GM19438 (cell line): ENCODE data around the gene NGDN.
A peak's percentile ranks its signal among the peaks of the same experiment; 100 is the strongest.
"Not testable (repeated sequence)": the region's sequence is repeated elsewhere in the genome, so short reads cannot be mapped to it uniquely, and the experiment has no call there.

Experiments used
- ATAC-seq: cut with Tn5 transposase; IDR thresholded peaks from one replicate; pipeline ENCODE4 v1.9.1; 2021; ENCODE audit warnings: low read depth; ENCODE audit not compliant: unreplicated experiment

NGDN gene, protein sequence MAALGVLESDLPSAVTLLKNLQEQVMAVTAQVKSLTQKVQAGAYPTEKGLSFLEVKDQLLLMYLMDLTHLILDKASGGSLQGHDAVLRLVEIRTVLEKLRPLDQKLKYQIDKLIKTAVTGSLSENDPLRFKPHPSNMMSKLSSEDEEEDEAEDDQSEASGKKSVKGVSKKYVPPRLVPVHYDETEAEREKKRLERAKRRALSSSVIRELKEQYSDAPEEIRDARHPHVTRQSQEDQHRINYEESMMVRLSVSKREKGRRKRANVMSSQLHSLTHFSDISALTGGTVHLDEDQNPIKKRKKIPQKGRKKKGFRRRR

DNA sequence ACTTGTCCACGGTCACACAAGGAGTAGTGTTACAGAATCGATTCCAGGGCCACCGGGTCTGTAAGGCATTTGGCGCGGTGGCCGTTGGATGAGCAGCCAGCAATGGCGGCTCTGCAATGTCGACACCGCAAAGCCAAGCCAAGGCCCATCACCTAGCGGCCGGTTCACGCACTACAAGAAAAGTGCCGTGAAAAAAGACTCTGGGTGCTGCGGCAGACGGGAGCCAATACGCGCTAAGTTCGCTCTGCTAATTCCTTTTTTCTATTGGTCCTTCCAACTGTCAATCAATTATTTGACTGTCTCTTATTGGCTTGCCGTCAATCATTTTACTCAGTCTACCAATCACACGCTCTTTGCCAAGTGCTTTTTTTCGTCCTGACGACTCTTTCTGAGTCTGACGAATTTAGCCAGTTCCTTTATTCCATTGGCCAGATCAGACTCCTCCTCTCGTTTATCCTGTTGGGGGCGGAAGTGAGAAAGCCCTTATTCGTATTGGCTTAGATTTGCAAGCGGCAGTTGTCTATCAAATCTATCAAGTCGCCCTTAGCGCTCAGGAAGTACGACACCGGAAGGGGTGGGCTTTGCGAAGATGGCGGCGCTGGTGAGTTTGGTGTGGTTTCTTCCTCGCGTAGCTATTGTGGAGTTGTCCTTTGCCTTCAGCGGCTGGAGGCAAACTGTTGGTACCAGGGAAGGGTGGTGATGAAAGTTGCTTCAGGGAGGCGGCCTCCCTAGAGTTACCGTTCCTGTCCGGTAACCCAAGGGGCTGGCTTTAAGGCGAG is at the start of gene NGDN:
Gene NGDN, plus strand, starts transcription at position 577 of the 779 bp plus-strand sequence. Its CDS starts 13 bp downstream, at position 590.
- ATAC-seq = peak; percentile 97

DNA sequence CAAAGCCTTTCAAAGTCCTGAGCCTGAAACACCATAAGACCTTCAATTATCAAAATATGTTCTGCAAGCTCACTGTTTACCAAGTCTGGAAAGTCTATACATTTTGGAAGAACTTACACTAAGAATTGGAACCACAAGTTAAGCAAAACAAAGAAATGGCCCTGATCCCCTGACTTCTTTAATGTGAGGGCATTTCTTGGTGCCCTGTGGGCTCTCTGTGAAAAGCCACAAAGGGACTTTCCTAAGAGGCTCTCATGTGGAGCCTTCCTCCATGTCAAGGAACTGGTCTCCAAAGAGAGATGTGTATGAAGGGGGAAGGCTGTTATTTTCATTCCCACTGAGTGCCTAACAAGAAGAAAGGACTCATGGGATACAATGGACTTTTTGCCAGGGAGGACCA is 47.9 kb upstream of the NGDN start:
- no peak for ATAC-seq

DNA sequence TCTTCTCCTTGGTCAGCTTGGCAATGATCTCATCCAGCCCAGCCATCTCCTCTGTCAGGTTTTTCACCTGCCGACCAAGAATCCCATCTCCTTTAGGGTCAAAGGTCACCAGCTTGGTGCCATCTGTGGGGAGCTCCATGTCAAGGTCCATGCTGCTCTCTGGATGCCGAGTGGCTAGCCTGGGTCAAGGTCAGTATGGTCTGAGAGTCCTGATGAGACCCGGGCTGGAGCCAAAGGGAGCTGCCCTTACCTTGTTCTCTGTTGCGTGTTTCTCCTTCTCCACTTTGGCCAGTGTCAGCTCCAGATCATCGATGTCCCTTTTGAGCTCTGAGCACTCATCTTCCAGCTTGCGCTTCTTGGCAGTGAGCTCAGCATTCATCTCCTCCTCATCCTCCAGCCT is 45.8 kb upstream of the NGDN start:
- no peak for ATAC-seq

DNA sequence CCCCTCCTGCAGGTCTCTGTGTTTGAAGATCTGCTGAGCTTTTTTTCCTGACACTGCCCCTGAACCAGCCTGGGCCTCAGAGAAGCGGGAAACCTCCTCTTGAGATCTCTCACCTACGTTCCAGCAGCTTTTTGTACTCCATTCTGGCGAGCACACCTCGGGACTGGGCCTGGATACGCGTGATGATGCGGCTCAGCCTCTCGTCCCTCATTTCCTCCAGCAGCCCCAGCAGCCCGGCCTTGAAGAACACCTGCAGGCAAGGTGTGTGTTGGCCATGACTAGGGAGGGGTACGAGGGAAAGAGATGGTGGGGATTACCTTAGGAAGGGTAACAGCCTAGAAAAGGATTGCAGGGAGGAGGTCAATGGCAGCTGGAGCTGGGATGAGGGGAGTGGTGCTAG is 44.3 kb upstream of the NGDN start:
- ATAC-seq = no peak

DNA sequence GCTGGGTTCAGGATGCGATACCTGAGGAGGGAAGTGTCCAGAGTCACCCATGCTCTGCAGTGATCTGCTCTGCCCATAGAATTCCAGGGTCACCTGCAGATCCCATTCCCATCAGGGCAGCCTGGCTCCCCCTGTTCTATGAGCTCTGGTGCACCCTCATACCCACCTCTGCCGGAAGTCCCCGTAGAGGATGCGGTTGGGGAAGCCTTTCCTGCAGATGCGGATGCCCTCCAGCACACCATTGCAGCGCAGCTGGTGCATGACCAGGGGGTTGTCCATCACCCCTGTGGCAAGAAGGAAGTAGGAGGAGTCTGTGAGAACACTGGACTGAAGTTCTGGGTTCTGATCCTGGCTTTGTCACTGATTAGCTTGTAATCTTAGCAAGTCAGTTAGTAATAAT is 43.7 kb upstream of the NGDN start:
- not testable (repeated sequence) for ATAC-seq

DNA sequence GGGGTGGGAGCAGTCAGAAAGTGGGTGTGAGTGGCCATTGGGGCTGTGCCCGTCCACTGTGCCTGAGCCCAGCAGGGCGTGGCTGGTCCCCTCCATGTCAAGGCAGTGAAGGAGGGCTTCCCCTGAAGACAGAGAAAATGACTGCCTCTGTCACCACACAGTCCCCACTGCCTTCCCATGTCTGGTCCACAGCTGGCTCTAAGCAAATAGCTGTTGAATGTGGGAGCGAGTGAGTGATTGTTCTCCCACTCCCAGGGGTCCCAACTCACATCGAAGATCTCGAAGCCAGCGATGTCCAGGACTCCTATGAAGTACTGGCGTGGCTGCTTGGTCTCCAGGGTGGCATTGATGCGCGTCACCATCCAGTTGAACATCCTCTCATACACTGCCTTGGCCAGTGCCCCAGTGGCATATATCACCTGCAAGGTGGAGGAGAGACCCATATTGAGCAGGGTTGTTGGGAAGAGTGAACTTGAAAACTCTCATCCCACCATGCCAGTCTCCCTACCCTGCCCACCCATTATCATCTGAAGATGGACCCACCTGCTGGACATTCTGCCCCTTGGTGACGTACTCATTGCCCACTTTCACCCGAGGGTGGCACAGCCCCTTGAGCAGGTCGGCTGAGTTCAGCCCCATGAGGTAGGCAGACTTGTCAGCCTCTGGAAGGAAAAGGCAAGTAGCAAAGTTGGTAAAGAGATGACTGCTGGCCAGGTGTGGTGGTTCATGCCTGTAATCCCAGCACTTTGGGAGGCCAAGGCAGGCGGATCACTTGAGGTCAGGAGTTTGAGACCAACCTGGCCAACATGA is 40.6 kb upstream of the NGDN start:
- no peak for ATAC-seq

DNA sequence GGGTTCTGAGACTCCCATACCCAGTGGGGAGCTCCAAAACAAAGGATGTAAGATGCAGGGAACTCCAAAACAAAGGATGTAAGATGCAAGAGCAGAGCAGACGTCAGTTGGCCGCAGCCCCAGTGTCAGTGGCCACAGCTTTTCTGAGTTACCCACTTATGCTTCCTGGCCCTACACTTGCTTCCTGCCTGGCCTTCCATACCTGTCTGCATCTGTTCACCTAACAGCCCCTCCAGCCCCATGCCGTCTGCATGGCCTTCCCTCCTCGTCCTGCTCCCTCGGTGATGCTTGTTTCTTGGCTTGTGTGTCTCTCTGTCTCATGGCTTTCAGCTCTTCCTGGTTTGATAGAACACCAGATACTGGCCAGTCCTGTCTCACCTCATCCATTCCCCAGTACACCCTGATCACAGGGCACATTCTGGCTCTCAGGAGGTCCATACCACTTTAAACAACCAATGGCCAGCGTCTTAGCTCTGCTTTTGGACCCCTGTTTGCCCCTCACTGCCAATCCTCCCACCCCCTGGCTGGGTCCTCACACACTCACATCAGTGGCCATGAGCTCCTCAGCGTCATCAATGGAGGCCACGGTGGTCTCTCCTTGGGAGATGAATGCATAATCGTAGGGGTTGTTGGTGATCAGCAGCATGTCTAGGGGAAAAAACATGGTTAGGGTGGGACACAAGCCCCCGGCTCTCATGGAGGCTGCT is 39.3 kb upstream of the NGDN start:
- ATAC-seq = no peak

DNA sequence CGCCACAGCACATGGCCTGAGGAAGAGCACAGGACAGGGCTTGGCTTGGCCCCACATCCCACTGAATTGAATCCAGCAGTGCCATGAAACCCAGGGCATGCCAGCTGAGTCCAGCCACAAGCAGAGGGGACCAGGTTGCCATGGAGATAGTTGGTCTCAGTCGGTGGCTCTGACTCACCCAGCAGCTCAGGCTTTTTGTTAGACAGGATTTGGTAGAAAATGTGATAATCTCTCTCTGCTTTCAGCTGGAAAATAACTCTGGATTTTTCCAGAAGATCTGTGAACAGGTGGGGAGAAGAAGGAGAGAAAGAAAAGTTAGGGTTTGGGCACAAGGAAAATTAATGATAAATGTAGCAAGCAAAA is 38.8 kb upstream of the NGDN start:
- ATAC-seq = no peak

DNA sequence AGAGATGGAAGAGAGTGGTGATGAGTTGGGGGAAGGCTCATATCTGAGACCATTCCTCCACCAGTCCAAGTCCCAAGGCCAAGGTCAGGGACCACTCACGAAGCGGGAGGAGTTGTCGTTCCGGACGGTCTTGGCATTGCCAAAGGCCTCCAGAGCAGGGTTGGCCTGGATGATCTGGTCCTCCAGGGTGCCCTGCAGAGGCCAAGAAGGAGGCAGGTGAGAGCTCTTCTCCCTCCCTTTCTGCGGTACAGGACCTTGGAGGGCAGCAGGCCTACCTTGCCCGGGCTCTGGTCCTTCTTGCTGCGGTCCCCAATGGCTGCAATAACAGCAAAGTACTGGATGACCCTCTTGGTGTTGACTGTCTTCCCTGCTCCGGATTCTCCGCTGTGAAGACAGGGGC is 38.0 kb upstream of the NGDN start:
- ATAC-seq = no peak

DNA sequence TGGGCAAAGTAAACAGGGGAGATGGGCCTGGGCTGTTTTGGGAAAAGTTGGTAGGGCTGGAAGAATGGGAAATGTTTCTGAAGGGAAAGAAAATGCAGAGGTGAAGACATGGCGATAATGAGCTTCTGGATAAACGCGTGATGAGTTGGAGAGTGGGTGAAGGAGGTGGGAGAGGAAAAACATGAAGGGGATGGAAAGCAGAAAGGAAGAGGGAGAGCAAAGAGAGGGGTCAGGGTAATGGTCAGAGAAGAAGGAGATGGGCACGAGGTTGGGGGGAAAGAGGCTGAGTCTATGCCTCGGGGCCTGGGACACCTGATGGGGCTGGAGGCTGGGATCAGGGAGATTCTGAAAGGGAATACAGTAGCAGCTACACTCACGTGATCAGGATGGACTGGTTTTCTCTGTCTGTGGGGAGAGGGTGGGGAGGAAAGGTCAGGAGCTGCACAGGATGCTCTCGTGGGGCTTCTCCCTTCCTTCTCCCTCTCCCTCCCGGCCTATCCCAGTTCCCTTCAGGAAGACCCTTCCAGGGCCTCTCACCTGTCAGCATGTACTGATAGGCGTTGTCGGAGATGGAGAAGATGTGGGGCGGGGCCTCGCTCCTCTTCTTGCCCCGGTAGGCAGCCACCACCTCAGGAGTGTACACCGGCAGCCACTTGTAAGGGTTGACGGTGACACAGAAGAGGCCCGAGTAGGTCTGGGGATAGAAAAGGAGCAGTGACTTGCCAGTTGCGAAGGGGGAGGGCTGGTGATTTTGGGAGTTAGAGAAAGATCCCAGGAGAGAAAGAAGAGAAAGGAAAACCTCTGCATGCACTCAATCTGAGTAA is 37.2 kb upstream of the NGDN start:
- ATAC-seq = no peak

DNA sequence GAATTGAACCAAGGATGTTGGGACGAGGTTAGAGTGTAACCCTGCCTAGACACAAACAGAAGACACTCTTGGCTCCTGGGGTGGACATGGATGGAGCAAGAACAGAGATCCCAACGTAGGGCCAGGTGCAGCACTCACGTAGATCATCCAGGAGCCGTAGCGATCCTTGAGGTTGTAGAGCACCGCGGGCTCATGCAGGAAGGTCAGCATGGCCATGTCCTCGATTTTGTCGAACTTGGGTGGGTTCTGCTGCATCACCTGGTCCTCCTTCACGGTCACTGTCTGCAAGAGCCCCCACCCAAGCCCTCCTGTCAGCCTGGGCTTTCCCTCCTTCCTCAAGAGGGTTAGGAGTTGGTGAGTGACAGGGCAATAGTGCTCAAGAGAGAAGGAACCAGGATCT is 36.6 kb upstream of the NGDN start:
- no peak for ATAC-seq

DNA sequence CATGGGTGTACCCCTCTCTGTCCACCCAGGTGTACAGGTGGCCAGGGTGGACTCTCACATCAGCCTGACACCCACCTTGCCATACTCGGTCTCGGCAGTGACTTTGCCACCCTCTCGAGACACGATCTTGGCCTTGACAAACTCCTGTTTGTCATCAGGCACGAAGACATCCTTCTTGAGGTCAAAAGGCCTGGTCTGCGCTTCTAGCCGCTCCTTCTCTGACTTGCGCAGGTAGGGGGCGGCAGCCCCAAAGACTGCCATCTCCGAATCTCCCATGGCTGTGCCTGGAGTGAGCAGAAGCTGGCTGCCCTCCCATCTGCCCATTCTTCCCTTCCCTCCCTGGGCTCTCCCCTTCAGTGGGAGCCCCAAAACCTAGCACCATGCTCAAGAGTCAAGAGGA is 36.0 kb upstream of the NGDN start:
- ATAC-seq = no peak

DNA sequence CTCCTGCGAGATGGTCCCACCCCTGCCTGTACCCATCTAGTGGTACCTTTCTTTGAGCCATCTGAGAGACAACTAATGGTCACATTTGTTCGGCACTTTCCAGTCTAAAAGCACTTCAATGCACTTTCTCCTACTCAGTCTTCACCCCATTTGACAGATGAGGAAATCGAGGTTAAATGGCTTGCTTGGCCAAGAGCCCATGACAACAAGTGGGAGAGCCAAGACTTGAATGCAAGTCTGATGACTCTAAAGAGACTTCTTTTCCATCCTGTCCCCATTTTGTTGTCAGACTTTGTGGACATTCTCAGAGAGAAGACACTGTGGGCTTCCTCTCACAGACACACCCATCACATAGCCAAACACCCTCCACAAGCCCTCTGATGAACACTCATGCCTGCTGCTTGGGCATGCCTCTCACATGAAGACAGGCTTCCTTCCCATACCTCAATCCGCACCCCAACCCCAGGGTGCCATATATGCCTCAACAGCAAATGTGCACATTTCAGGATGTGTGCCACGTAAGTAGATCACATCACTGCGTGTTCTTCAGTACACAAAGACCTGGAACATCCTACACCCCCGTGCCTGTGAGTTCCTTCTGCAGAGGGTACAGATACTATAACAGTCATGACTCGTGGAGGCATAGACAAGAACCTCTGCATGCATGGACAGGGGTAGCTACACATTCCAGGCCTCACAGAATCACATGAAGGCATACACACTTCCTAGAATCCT is 34.8 kb upstream of the NGDN start:
- no peak for ATAC-seq

DNA sequence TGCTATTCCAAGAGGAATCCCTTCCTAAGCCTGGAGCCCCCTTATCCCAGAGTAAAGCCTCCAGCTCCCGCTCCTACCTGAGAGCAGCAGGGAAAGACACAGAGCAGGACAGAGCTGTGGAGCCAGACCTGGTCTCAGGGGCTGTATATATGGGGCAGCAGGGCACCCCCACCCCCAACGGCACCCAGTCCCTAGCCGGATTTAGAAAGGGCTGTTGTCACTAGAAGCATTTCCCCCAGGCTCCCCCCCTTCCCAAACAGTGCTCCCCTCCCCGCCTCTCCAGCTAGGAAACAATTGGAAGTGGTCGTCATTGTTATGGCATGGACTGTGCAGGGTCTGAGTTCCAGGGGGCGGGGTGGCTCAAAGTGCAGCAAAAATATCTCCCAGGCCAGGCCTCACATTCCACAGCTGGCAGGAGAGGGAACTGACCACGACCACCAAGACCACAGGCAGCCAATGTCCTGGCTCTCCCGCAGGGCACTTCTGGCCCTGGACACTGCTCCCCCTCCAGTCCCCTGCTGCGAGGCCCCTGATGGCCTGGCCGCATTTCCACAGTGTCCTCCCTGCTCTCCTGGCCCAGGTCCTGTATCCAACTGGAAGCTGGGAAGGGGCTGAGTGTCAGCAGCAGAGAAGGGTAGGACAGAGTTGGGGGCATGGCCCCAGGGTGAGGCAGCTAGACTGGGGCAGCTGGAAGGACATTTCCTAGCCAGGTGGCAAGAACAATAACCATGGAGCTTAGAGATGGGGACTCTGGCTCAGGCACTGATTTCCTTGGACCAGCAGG is 33.8 kb upstream of the NGDN start, which contains the start of gene MYH7:
Gene MYH7, minus strand, starts transcription at position 118 of the 784 bp plus-strand sequence. CDS start 1,928 bp downstream, outside the sequence.
- ATAC-seq = no peak

DNA sequence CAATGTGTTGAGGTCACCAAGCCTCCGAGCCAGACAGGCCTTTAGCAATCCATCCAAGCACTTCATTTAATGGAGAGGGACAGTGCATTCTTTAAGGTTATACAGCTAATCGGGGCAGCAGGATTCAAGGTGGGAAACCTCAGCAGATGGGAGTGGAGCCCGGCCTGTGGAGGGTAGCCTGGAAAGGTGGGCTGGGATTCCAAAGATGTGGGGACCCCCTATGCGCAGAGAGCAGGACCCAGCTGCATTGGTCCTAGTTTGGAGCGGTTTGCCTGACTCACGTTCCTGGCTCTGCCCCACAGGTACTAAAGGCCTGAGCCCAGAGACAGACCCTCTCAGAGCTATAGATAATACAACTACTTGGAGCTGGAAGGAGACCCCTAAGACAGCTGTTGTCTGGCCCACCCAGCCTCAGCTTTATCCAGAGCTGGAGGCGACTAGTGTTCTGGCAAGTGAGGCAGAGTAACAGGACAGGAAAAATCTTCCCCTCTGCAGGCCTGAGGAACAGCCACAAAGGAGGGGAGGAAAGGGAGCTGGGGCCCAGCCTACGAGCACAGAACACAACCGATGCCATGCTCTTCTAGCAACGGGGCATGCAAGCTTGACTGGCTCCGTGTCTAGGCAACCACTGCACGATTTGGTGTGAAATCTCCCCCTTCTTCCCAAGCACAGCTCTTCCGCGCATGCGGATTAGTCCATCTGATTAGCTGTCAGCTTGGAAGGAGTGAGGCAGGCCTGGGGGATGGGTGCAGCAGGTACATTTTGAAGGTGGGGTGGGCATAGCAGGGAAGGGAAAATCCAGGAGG is 33.0 kb upstream of the NGDN start:
- no peak for ATAC-seq

DNA sequence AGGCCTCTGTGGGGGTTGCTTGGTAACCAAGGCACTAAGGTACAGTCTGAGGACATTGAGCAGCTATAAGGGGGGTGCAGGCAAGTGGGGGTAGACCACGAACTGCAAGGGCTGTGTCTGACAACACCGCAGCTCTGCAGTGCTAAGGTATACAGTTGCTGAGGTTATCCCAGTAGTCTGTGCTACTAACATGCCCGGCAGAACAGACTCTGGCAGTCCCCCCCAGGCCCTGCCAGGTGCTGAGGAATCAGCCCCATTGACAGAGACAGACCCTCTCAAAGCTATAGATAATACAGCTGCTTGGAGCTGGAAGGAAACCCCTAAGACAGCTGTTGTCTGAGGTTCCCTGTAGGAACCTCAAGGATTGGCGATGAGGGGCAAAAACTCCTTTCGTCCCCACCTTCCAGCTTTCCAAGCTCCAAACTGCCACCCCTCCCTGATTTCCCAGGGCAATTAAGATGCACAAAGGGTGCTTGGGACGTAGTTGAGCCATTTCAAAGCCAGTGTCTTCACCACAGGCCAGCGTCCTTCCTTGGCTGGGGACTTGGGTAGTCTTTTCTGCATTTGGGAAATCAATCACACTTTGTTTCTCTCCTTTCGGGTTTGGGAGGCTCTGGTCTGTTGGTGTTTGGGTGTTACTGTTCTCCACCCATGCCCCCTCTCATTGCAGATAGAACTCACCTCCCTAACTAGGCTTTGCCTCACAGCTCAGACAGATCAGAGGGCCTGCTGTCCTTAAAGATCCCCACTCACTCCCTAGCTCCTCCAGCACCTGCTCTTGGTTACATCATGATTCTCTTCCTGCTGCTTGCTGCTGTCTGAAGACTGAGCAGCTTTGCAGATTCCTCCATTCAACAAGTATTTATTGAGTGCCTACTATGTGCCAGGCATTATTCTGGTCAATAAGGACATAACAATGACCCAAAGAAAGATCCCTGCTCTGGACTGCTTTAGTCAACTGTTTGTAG is 32.1 kb upstream of the NGDN start:
- no peak for ATAC-seq
